HG02759 (cell line): Measurements from ENCODE around the gene FAM124A.

Experiments used
- ATAC-seq: cut with Tn5 transposase; IDR thresholded peaks from one replicate; pipeline ENCODE4 v1.9.1; 2021; ENCODE audit warnings: mild to moderate bottlenecking, moderate library complexity; ENCODE audit not compliant: unreplicated experiment

The FAM124A gene

DNA sequence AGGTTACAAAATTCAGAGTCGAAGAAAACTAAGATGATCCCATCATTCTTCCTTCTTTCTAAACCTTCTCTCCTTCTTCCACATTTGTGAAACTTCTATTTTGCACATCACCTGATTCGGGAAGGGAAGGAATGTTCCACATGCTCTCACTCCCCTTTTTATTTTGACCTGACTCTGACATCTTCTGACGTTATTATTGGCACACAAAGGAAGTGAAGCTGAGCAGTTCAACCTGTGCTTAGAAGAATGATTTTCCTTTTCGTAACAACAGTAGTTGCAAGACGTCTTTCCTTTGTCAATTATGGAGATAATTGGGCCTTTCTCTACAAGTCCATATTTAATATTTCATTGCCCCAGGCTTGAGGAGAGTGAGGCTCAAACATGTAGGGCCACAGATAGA is 18.0 kb downstream of the FAM124A start:
- no peak for ATAC-seq

DNA sequence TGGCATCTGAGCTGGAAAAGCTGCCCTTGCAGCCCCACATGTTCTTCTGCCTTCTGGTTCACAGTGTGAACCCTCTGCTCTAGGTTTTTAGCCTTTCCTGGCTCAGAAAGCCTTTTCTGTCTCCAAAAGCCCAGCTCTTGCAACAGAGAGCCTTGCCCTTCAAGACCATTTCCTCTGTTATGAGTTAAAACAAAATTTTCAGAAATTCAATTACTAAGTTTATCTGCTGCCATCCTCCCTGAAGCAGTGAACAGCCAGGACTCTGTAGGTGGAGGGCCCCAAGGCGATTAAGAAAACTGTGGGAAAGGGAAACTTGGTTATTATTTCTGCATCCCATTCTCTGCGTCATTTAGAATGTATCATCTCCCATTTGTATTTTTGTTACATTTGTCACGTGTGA is 18.8 kb downstream of the FAM124A start:
- no peak for ATAC-seq

DNA sequence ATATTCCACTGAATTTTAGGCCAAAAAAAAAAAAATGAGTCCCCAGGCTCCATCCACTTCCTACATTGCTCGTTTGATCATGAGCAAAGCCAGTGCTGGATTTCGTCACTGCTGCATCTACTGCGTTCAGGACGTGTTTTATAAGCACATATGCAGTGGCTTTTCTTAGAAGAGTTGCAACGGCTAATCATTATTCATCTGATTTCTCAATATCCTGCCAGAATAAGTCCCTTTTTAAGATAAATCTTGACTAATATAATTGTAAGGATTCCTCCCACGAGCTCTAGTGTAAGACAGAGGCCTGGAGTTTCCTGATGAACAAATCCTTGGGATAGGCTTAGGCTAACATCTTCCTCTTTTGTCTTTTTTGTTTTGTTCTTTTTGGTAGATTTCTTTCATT is 19.5 kb downstream of the FAM124A start:
- ATAC-seq = no peak

DNA sequence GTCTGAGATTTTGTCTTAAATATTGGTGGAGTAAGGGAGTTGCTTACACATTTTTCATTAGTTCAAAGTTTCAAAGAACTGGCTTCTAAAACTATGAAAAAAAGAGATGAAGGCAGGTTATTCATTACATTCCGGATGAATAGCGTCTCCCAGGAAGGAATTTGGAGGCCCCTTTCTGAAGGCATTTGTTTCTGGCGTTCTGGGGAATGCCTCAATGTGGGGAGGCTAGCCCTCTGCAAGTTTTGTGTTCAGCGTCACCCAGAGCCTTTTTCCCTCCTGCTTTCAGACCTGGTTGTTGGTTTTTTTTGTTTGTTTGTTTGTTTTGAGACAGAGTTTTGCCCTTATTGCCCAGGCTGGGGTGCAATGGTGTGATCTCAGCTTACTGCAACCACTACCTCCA is 21.0 kb downstream of the FAM124A start:
- no peak for ATAC-seq

DNA sequence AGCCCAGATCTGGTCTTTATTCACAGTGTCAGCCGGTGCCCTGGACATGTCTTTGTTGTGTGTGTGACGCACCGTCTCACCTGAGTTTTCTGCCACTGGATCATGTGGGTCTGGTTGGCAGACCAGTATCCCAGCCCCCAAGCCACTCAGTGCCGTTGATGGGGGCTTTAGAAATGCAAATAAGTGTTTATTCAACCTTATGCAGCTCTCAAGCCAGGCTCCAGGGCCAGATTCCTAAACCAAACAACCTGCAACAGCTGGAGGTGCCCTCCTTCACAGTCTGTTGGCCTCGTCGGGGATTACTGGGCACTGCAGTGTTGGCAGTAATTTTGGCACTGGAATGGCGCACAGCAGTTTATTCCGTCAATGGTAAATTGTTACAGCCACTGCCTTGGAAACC is 21.6 kb downstream of the FAM124A start:
- no peak for ATAC-seq

DNA sequence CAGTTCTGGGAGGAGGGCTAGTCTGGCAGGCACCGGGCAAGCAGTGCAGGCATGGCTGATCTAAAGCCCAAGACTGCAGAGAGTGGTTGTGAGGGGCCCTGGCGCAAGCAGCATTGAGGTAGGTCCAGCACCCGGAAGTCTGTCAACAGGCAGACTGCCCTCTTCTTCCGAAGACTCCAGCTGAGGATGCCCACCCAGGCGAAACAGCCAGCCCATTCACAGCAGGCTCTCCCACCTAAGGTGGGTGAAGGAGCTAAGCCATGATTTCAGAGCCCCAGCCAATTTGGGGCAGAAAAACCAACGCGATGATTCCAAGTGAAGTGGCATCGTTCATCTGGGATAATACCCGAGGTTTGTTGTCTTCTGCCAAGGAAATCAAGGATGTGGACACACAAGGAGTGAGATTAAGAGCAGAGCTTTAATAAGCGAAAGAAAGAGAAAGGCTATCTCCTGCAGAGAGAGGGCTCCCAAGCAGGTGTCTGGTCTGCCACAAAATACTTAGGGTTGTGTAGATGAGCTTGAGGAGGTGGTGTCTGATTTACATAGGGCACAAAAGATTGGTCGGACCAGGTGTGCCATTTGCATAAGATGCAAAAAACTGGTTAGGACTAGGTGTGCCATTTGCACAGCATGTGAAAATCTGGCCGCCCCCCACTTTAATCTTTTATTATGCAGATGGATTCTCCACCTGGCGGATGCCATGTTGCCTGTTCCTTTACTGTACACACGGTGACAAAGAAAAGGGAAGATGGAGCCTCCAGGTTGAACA is 22.6 kb downstream of the FAM124A start:
- no peak for ATAC-seq

DNA sequence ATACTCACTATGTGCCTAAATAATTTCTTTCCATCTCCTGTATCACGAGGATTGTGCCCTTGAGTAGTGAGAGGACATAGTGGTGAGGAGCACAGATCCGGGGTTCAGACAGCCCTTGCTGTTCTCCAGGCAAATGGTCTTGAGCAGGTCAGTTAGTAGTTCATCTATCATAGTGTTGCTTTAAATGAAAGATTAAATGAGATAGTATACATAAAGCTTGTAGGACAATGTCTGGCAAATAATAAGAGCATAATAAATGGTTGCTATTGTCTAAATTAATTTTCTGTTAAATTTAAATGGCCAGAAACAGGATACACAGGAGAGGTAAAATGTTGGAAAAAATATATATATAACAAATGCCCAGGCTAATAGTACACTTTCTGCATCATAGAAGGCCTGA is 23.4 kb downstream of the FAM124A start:
- no peak for ATAC-seq

DNA sequence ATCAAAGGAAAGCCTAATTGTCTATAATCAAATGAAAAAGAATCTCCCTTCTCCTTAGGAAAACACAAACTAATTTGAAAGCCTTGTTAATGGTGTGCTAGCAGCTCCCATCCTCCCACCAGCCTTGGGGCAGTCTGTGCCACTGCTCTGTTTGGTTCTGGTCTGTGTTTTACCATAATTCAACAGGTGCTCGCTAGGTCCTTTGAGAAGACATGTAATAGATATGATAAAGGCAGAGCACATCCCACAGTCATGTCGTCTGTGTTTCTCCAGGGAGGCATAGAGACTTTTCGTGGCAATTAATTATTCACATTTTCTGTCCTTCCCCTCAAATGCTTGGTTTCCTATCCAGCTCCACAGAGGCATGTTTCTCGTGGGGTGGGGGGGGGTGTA is 23.8 kb downstream of the FAM124A start:
- no peak for ATAC-seq

DNA sequence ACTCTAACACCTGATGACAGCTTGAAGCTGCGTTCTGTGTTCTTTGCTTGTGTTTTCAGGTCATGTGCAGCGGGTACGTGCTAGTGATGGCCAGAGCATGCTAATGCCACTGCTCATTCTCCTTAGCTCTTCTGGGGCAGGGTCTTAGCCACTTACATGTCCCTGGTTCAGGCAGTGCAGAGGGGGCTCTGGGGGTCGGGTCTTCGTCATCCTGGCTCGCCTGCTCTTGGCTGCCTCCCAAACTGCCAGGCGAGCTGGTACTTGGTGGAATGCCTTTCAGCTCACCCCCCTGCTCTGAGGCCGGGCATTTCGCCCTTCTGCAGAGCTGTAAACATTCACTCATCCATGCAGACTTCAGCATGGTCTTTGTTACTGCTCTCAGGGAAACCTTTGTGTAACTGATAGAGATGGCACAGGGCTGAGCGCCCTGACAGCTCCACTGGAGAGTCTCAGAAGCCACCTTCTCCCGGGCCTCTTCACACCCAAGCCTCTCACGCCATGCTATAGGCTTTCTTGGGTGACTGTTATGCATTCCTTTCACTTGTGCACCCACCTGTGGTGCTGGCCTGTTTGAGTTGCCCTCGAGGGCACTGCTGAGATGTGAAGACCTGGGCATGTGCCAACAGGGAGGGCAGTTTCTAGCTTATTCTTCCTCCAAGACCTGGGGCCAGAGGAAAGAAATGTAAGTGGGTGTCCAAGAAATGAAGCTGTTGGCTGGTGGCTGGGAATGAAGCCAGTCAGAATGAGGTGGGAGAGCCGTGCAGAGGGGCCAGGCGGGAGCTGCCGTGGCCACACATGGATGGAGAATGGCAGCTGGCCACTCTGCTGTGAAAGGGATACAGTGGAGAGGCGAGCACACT is 24.4 kb downstream of the FAM124A start:
- no peak for ATAC-seq

DNA sequence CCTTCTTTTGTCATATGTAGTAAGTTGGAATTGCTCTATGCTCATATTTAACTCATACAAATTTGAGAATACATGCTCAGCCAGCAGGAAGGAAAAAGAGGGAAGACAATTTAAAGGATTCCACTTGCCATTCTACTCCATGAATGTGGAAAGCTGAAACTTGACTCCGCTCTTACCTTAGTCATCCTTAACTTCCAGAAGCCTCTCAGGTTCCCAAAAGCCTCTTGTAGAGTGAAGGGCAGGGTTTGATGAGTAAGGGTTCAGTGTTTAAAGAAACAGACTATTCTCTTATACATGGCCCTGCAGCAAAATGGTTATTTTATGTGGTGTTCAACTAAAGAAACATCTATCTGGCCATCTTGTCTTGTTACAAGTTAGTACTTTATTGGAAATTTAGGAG is 27.1 kb downstream of the FAM124A start:
- no peak for ATAC-seq

DNA sequence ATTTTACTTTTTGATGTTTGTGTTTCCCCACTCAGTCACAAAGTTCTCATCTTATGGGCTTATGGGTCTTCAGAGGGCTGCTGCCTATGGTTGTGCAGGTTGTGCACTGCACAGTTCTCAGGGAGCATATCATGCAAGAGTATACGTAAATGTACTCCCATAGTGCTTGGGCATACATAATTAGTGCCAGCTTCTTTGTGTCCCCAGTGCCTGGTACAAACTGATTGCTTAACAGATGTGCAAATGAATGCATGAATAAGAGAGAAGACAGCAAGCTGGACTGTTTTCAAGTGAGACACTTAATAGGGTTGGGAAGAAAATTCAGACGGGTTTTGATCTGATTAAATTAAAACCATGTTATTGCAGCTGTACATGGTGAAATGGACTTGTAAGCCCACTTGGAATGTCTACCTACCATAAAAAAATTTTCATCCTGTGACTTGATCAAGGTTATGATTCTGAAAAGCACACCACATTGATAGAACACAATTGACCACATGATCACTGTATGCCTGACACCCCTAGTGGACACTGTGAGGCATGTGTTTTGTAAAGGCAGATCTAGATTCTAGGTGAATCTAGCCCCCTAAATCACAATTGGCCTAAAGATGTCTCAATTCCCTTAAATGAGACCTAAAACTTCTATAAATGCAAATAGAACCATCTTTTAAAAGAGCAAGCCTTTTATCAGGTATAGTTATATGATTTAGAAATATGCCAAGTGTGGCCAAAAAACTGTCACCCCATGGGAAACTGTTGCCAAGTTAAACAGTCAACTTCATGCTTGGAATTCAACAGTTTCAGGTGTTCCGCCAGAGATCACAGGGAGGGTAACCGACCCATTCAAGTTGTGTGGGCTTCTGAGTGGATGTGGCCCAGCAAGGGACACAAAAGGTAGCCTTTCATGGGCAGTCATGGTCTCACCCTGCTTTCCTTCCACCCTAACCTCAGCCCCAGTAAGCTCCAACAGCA is 27.9 kb downstream of the FAM124A start:
- no peak for ATAC-seq

DNA sequence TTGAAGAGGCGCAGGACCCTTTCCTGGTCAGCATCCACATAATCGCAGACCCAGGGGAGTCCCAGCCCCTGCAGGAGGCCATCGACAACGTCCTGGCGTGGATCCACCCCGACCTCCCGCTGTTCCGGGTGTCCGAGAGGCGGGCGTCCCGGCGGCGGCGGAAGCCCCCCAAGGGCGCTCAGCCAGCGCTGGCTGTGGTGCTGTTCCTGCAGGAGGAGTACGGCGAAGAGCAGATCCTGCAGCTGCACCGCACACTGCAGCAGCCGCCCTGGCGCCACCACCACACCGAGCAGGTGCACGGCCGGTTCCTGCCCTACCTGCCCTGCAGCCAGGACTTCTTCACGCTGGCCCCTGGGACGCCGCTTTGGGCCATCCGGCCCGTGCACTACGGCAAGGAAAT is 29.3 kb downstream of the FAM124A start:
- no peak for ATAC-seq

DNA sequence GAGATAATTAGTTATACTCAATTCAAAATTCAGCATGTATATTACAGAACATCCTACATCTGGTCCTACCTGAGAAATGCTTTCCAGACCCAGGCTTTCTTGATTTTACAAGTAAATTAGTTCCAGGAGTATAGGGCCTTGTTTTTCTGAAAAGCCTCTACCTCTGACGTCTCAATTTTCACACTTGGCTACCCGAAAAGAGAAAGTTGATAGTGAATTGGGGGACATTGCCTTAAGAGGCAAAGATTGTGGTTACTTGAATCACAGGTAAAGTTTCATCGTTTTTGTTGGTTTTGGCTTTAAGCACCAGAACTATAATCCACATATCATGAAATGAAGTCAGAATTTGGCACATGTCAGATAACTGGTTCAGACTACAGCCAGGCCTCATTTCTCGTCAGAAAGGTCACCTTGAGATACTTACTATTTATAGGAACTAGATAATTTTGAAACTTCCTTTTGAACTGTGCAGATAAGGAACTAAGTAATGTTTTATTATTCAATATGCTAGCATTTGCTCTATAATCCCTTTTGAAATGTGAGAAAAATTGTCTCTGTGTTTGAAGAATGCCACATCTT is 30.8 kb downstream of the FAM124A start:
- no peak for ATAC-seq

DNA sequence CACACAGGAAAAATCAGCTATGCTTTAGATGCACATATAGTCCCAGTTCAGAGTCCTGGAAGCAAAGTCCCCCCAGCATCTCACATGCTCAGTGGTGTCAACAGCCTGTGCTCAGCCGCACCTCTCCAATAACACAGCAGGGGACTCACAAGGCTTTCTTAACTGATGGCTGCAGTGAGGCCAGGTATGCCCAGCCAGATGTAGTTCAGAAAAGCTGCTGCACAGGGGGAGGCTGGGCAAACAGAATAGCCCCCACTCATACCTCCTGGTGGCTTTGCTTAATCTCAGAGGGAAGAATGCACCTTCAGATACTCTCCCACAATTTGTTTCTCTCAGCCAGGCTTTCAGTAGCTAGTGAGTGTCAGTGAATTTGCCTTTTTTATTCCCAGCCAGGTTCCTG is 33.4 kb downstream of the FAM124A start:
- no peak for ATAC-seq

DNA sequence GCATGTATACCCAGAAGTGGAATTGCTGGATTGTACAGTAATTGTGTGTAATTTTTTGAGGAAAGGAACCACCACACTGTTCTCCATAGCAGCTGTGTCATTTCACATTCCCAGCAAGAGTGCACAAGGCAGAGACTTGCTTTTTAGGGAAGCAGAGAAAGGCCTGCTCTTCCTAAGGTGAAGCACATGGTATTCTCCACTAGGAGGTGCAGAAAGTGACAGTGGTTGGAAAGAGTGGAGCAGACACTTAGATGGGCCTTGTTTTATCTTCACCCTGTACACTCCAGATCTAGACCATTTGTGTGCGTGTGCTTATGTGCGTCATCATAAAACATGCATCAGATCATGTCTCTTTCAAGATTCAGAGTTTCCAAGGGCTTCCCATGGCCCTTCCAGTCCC is 35.0 kb downstream of the FAM124A start:
- ATAC-seq = no peak

DNA sequence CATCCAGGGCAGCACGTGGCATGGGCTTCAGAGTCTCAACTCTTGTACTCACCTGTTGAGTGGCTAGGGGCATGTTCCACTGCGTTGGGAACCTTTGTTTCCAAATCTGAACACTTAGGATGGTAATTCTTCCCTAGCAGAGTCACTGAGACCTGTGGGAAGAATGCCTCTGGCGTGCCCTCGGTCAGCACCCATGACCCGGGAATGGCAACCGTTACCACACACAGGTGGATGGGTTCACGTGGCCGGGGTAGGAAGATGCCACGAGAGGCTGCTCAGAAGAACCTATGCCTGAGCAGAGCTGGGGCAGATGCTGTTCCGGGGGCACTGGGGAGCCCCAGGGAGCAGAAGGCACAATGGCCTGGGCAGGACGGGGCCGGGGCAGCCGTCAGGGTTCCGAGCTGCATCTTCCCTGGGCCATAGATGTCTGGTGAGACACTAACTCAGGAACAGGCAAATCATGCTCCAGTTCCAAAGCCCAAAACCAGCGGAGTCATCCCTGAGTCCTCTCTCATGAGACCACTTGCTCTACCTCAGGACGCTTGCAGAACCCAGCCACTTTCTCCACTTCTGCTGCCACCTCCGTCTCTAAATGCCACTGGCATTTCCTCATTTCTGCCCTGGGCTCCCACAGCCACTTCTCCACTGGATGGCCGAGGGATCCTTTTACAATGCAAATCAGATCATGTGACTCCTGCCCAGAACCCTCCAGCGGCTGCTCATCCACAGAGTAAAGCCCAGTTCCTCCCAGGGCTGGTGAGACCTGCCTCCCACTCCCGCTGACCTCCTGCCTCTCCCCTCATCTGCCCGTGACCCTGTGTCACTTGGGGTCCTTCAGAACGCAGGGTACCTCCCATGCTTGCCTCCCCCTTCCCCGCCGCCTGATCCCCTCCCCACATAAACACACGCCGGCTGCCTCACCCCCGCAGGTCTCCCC is 36.7 kb downstream of the FAM124A start:
- no peak for ATAC-seq

DNA sequence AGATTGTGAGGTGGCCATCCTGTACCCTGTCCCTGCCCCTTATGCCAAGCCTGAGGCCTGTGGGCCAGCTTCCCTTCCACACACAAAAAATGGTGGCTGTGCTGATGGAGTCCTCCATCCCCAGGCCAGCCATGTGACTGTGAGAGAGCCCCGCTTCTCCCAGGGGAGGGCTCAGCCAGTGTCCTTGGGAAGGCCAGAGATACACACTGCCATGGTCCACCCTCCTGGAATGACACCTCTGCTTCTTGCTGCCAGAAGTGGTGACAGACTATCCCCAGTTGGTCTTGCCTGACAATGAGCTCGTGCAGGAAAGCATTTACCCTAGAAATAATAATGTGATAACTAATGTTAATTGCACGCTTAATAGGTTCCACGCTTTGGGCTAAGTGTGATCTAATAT is 38.0 kb downstream of the FAM124A start:
- no peak for ATAC-seq

DNA sequence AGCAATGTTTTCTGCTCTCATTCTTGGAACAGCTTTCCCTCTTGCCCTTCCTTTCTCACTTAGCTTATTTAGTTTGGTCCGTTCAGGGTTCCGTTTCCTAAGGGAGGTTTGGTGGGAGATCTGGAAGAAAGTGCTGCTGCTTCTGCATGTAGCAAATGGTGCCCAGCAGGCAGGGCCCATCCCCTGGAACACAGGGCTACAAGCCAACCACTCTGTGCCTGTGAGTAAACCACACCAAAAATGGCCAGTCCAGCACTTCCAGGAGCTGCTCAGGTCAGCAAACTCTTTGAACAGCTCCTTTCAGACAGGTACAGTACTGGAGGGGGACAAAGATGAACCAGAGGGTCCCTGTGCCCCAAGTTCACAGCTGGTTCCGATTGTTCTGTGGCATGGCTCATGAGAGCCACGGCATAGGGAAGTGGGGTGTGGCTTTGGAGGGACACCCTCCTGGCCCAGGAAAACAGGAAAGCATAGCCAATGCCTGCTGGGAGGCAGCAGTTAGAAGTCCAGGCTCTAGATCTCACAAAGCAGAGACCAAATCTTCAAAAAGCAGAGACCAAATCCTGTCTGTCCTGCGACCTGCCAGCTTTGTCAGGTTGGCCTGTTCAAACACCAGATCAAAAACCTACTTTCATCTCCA is 39.5 kb downstream of the FAM124A start:
- ATAC-seq = no peak

DNA sequence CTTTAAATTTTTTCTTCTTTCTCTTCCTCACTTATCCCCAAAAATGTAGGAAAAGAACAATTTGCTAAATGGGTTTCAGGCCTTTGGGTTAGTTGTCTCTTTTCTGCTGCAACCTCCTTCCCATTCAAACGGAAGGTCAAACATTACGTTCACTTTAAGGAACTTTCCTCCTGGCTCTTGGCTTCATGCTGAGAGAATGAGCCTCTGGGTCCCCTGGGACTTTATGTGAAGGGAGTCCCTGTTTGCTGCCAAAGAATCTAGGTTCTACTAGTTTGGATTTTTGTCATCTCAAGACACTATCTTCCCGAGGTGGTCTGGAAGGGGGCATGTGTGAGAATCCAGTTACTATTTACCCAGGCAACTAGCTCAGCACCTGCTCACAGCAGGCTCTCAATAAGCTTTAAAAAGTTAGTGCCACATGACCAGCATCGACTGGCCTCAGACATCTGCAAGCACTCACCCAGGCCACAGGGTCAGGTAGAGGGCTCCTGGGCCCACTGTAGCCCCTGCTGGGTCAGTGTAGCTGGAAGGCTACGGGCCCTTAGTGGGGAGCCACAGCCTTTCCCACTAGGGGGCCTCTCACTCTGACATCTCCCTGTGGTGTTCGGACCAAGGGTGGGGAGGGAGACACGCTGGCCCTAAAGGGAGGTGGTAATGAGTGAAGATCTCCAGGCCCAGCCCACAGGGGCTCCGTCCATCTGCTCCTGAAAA is 40.5 kb downstream of the FAM124A start:
- ATAC-seq = no peak
